Activated naive CD8-positive, alpha-beta T cell treated with anti-CD3 and anti-CD28 coated beads, Interleukin-2, amount 10 ng/mL, durations not matched to agents 7 days and 5 days (primary cell): ENCODE results near the gene TRPM2. TPM values are rescaled to one million over a fixed set of nuclear protein-coding genes. Genes with fewer than 3 reads are reported as not detected.
A peak's percentile ranks its signal among the peaks of the same experiment; 100 is the strongest.
"Not testable (repeated sequence)": the region's sequence is repeated elsewhere in the genome, so short reads cannot be mapped to it uniquely, and the experiment has no call there.

Source experiments
- ATAC-seq: fragments of 150-1000 bp; cut with Tn5 transposase; one replicate; pipeline ENCODE4 v1.10.0; 2021; ENCODE audit warnings: low read depth, moderate library complexity
- POLR2A ChIA-PET: fragments of 350-600 bp; sonication (Branson Sonifier 250); formaldehyde crosslinking; loops from one replicate; lab custom pipeline; 2021; ENCODE audit warnings: antibody characterized with exemption; lab: Charles Lee
- DNase-seq: peaks from one replicate; pipeline ENCODE4 v3.0.0; 2021
- H3K27ac Mint-ChIP-seq: one replicate; pipeline ENCODE4 v1.8.0; 2022; ENCODE audit warnings: mild to moderate bottlenecking, mixed read lengths
- H3K27me3 Mint-ChIP-seq: one replicate; pipeline ENCODE4 v1.8.0; 2022; ENCODE audit warnings: mild to moderate bottlenecking, moderate library complexity, mixed read lengths
- H3K36me3 Mint-ChIP-seq: one replicate; pipeline ENCODE4 v1.8.0; 2021; ENCODE audit warnings: mild to moderate bottlenecking, mixed read lengths
- H3K4me1 Mint-ChIP-seq: one replicate; pipeline ENCODE4 v1.8.0; 2021; ENCODE audit warnings: mixed read lengths
- H3K4me3 Mint-ChIP-seq: one replicate; pipeline ENCODE4 v1.8.0; 2022; ENCODE audit warnings: mild to moderate bottlenecking, moderate library complexity, mixed read lengths
- H3K9me3 Mint-ChIP-seq: one replicate; pipeline ENCODE4 v1.8.0; 2021; ENCODE audit warnings: mixed read lengths
- total RNA-seq, 2 experiments: library from RNA; stranded (reverse); gene quantifications; one replicate each; pipeline ENCODE4 v1.2.3, GENCODE V29; 2021

The TRPM2 gene
- total RNA-seq, 2 experiments from 2014 or later = 29.6 to 31.1 TPM

- no peak for ATAC-seq
- Mint-ChIP-seq H3K9me3 (peaks cover 20% of the 10 kb centered on the region), H3K36me3 (peaks cover 84% of the 10 kb centered on the region), H3K27me3 (peaks cover 4% of the 10 kb centered on the region), H3K4me3 (no peak overlapping the region), H3K4me1 (peaks cover 2% of the 10 kb centered on the region), H3K27ac (no peak overlapping the region)
- DNase-seq = no peak
- POLR2A ChIA-PET = no interaction called here
These were observed 28.5 kb downstream of the TRPM2 start for GRCh38 chr21:44381874-44382273.

GRCh38 chr21:44382536-44382935 is 29.1 kb downstream of the TRPM2 start:
- peaks cover 20% of the 10 kb centered on the region for H3K9me3 Mint-ChIP-seq
- H3K36me3 Mint-ChIP-seq = peaks cover 80% of the 10 kb centered on the region
- DNase-seq (no peak), ATAC-seq (no peak)
- H3K27me3 Mint-ChIP-seq = peaks cover 4% of the 10 kb centered on the region
- peaks cover 2% of the 10 kb centered on the region for H3K4me1 Mint-ChIP-seq
- no peak overlapping the region for H3K27ac Mint-ChIP-seq
- POLR2A ChIA-PET = no interaction called here
- H3K4me3 Mint-ChIP-seq = no peak overlapping the region

GRCh38 chr21:44383216-44383615 is 29.8 kb downstream of the TRPM2 start:
- Mint-ChIP-seq H3K36me3 (peaks cover 78% of the 10 kb centered on the region), H3K9me3 (peaks cover 21% of the 10 kb centered on the region), H3K27ac (no peak overlapping the region), H3K4me1 (no peaks in the 10 kb centered on the region), H3K4me3 (no peak overlapping the region), H3K27me3 (peaks cover 4% of the 10 kb centered on the region)
- ATAC-seq (no peak), DNase-seq (no peak)
- POLR2A ChIA-PET = no interaction called here

- H3K27ac Mint-ChIP-seq = no peak overlapping the region
- H3K4me1 Mint-ChIP-seq = no peaks in the 10 kb centered on the region
- no peak for ATAC-seq
- H3K9me3 Mint-ChIP-seq = peaks cover 23% of the 10 kb centered on the region
- POLR2A ChIA-PET = no interaction called here
- H3K4me3 Mint-ChIP-seq = no peak overlapping the region
- DNase-seq = no peak
- H3K36me3 Mint-ChIP-seq = peaks cover 72% of the 10 kb centered on the region
- H3K27me3 Mint-ChIP-seq = peaks cover 4% of the 10 kb centered on the region
These were observed 31.5 kb downstream of the TRPM2 start for GRCh38 chr21:44384968-44385367.

- H3K9me3 Mint-ChIP-seq = peaks cover 14% of the 10 kb centered on the region
- H3K27ac Mint-ChIP-seq = no peak overlapping the region
- H3K4me3 Mint-ChIP-seq = no peak overlapping the region
- POLR2A ChIA-PET = no interaction called here
- H3K4me1 Mint-ChIP-seq = no peaks in the 10 kb centered on the region
- peaks cover 51% of the 10 kb centered on the region for H3K36me3 Mint-ChIP-seq
- no peak for ATAC-seq
- H3K27me3 Mint-ChIP-seq = peaks cover 4% of the 10 kb centered on the region
- DNase-seq = no peak
These were observed 35.9 kb downstream of the TRPM2 start for GRCh38 chr21:44389335-44389734.

- Mint-ChIP-seq H3K27me3 (peaks cover 4% of the 10 kb centered on the region), H3K27ac (no peak overlapping the region), H3K36me3 (peaks cover 42% of the 10 kb centered on the region), H3K4me1 (no peaks in the 10 kb centered on the region), H3K9me3 (peaks cover 8% of the 10 kb centered on the region), H3K4me3 (no peak overlapping the region)
- ATAC-seq (no peak), DNase-seq (no peak)
- POLR2A ChIA-PET = no interaction called here
These were observed 37.5 kb downstream of the TRPM2 start for GRCh38 chr21:44390886-44391285.

- H3K4me3 Mint-ChIP-seq = no peak overlapping the region
- DNase-seq (no peak), ATAC-seq (no peak)
- H3K4me1 Mint-ChIP-seq = no peaks in the 10 kb centered on the region
- POLR2A ChIA-PET = interaction anchor here (0.5 kb wide), 1 partner anchor 653 kb away, joined by 3 read pairs; no protein-coding TSS in a partner anchor
- peaks cover under 1% of the 10 kb centered on the region for H3K27me3 Mint-ChIP-seq
- H3K27ac Mint-ChIP-seq = no peak overlapping the region
- H3K9me3 Mint-ChIP-seq = peaks cover 5% of the 10 kb centered on the region
- peaks cover 39% of the 10 kb centered on the region for H3K36me3 Mint-ChIP-seq
These were observed 38.1 kb downstream of the TRPM2 start for GRCh38 chr21:44391345-44392091.

- POLR2A ChIA-PET = no interaction called here
- Mint-ChIP-seq H3K27me3 (no peaks in the 10 kb centered on the region), H3K27ac (no peak overlapping the region), H3K4me3 (no peak overlapping the region), H3K4me1 (no peaks in the 10 kb centered on the region), H3K36me3 (peaks cover 36% of the 10 kb centered on the region), H3K9me3 (peaks cover 4% of the 10 kb centered on the region)
- ATAC-seq = no peak
- DNase-seq = no peak
These were observed 38.8 kb downstream of the TRPM2 start for GRCh38 chr21:44392185-44392584.

GRCh38 chr21:44392916-44393315 is 39.5 kb downstream of the TRPM2 start:
- H3K4me1 Mint-ChIP-seq = no peaks in the 10 kb centered on the region
- no peaks in the 10 kb centered on the region for H3K27me3 Mint-ChIP-seq
- H3K4me3 Mint-ChIP-seq = no peak overlapping the region
- peaks cover 4% of the 10 kb centered on the region for H3K9me3 Mint-ChIP-seq
- no peak for ATAC-seq
- H3K27ac Mint-ChIP-seq = no peak overlapping the region
- POLR2A ChIA-PET = no interaction called here
- no peak for DNase-seq
- peaks cover 35% of the 10 kb centered on the region for H3K36me3 Mint-ChIP-seq

- ATAC-seq (no peak), DNase-seq (no peak)
- Mint-ChIP-seq H3K27ac (peak overlapping the region; percentile 30), H3K4me3 (no peak overlapping the region), H3K4me1 (no peaks in the 10 kb centered on the region), H3K27me3 (no peaks in the 10 kb centered on the region), H3K9me3 (no peaks in the 10 kb centered on the region), H3K36me3 (peaks cover 28% of the 10 kb centered on the region)
- POLR2A ChIA-PET = no interaction called here
These were observed 41.3 kb downstream of the TRPM2 start for GRCh38 chr21:44394733-44395132.

- no peaks in the 10 kb centered on the region for H3K4me1 Mint-ChIP-seq
- POLR2A ChIA-PET = no interaction called here
- no peaks in the 10 kb centered on the region for H3K9me3 Mint-ChIP-seq
- peaks cover 25% of the 10 kb centered on the region for H3K36me3 Mint-ChIP-seq
- DNase-seq (no peak), ATAC-seq (no peak)
- no peak overlapping the region for H3K27ac Mint-ChIP-seq
- H3K27me3 Mint-ChIP-seq = no peaks in the 10 kb centered on the region
- no peak overlapping the region for H3K4me3 Mint-ChIP-seq
These were observed 41.8 kb downstream of the TRPM2 start for GRCh38 chr21:44395260-44395659.

- ATAC-seq, H3K27me3 Mint-ChIP-seq, DNase-seq, POLR2A ChIA-PET, H3K27ac Mint-ChIP-seq, H3K4me3 Mint-ChIP-seq, H3K4me1 Mint-ChIP-seq, H3K9me3 Mint-ChIP-seq: not testable (repeated sequence)
- peaks cover 19% of the 10 kb centered on the region for H3K36me3 Mint-ChIP-seq
These were observed 43.4 kb downstream of the TRPM2 start for GRCh38 chr21:44396803-44397202.

- no peak overlapping the region for H3K27ac Mint-ChIP-seq
- POLR2A ChIA-PET = no interaction called here
- no peaks in the 10 kb centered on the region for H3K27me3 Mint-ChIP-seq
- H3K36me3 Mint-ChIP-seq = peaks cover 18% of the 10 kb centered on the region
- ATAC-seq (no peak), DNase-seq (no peak)
- no peaks in the 10 kb centered on the region for H3K9me3 Mint-ChIP-seq
- H3K4me3 Mint-ChIP-seq = no peak overlapping the region
- H3K4me1 Mint-ChIP-seq = no peaks in the 10 kb centered on the region
These were observed 44.1 kb downstream of the TRPM2 start for GRCh38 chr21:44397431-44398031.

GRCh38 chr21:44398499-44398898 is 45.1 kb downstream of the TRPM2 start:
- ATAC-seq (no peak), DNase-seq (no peak)
- Mint-ChIP-seq H3K36me3 (peaks cover 11% of the 10 kb centered on the region), H3K4me3 (no peak overlapping the region), H3K4me1 (no peaks in the 10 kb centered on the region), H3K27ac (no peak overlapping the region), H3K9me3 (peaks cover 2% of the 10 kb centered on the region), H3K27me3 (no peaks in the 10 kb centered on the region)
- POLR2A ChIA-PET = no interaction called here
